Bronchial epithelial cell (primary cell): ENCODE data around the gene GATD1. TPM values are rescaled to one million over a fixed set of nuclear protein-coding genes. Genes with fewer than 3 reads are reported as not detected.
A peak's percentile ranks its signal among the peaks of the same experiment; 100 is the strongest.

Source experiments
- DNase-seq: peaks from one replicate; pipeline ENCODE4 v3.0.0-alpha.2; 2010; ENCODE audit warnings: low read depth
- FAIRE-seq: peaks from 2 replicates; lab custom pipeline; 2011; peaks lifted over from hg19 to GRCh38; lab: Jason Lieb, UNC
- H3K27me3 ChIP-seq: 2 replicates; pipeline ENCODE4 v1.5.1; 2011; ENCODE audit warnings: low read length; ENCODE audit not compliant: control insufficient read depth, insufficient read depth
- H3K36me3 ChIP-seq: 2 replicates; pipeline ENCODE4 v1.5.1; 2011; ENCODE audit warnings: low read length; ENCODE audit not compliant: control insufficient read depth, insufficient read depth
- H3K4me3 ChIP-seq: 2 replicates; pipeline ENCODE4 v1.5.1; 2011; ENCODE audit warnings: mild to moderate bottlenecking, low read depth, low read length, control low read depth
- total RNA-seq: library from RNA; depleted of rRNA; stranded (reverse); fragments of >200 nt; gene quantifications from 2 replicates; pipeline ENCODE4 v1.2.1, GENCODE V29; 2014
- TF ChIP-seq, protein P1 (sequence below): IDR thresholded peaks from 2 replicates; pipeline ENCODE4 v1.5.1; 2011; ENCODE audit warnings: mild to moderate bottlenecking, moderate library complexity, low read length, control low read depth, inconsistent platforms; ENCODE audit not compliant: insufficient read depth, severe bottlenecking

The GATD1 gene
- total RNA-seq, 1 donor from 2014 or later: 18.7 TPM

DNA sequence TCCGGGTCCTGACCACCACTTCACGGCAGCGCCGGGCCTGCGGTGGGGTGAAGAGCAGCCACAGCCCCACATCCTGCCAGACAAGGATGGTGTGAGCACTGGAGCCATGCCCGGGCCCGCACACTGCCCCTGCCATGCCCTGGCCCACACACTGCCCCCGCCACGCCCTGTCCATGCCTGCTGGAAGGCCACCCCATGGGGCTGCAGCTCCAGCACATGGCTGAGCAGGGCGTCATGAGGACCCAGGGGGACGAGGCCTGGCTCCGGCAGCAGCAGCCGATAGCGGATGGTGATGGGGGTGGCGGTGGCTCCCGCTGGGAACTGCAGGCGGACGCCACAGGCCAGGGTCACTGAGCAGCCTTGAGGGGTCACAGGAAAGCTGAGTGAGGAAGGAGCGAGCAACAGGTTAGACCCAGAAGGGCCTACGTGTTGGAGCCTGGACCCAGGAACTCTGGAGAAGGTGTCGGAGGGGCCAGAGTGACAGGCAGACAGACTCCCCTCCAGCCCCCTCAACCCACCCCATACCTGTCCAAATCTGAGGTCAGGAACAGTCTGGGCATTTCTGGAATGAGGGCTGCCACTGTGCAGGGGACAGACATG lies 24.8 kb upstream of the GATD1 start:
- TF ChIP-seq, protein P1, sequence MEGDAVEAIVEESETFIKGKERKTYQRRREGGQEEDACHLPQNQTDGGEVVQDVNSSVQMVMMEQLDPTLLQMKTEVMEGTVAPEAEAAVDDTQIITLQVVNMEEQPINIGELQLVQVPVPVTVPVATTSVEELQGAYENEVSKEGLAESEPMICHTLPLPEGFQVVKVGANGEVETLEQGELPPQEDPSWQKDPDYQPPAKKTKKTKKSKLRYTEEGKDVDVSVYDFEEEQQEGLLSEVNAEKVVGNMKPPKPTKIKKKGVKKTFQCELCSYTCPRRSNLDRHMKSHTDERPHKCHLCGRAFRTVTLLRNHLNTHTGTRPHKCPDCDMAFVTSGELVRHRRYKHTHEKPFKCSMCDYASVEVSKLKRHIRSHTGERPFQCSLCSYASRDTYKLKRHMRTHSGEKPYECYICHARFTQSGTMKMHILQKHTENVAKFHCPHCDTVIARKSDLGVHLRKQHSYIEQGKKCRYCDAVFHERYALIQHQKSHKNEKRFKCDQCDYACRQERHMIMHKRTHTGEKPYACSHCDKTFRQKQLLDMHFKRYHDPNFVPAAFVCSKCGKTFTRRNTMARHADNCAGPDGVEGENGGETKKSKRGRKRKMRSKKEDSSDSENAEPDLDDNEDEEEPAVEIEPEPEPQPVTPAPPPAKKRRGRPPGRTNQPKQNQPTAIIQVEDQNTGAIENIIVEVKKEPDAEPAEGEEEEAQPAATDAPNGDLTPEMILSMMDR: no peak
- no peak overlapping the region for H3K4me3 ChIP-seq
- H3K27me3 ChIP-seq: no peaks in the 10 kb centered on the region
- H3K36me3 ChIP-seq: peaks cover 24% of the 10 kb centered on the region
- FAIRE-seq (no peak), DNase-seq (no peak)

DNA sequence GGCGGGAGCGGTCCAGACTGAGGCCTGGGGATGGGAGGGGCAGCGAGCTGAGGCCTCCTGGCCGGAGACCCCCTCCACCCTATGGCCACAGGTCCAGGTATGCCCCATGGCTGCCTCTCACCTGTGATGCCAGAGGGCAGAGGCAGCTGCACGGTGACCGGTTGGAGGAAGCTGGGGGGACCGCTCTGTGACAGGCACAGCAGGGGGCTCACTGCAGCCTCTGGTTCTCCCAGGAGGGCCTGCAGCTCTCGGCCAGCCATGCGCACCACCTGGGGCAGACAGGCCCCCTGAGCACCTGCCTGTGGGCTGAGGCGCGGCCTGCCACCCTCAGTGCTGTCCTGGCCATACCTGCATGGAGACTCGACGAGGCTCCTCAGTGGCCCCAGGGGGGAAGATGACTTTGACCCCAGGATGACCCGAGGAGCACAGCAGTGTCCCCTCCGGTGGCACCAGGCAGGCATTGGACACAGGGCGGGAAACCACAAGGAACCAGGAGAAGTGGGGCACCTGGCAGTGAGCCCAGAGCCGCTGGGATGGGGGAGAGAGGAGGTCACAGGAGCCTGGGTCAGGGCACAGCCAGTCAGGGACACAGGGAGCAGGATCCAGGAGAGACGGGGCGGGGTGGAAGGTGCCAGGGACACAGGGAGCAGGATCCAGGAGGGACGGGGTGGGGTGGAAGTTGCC lies 24.0 kb upstream of the GATD1 start:
- Histone ChIP-seq H3K36me3 (peaks cover 24% of the 10 kb centered on the region), H3K4me3 (no peak overlapping the region), H3K27me3 (no peaks in the 10 kb centered on the region)
- TF ChIP-seq, protein P1: no peak
- FAIRE-seq (no peak), DNase-seq (no peak)

DNA sequence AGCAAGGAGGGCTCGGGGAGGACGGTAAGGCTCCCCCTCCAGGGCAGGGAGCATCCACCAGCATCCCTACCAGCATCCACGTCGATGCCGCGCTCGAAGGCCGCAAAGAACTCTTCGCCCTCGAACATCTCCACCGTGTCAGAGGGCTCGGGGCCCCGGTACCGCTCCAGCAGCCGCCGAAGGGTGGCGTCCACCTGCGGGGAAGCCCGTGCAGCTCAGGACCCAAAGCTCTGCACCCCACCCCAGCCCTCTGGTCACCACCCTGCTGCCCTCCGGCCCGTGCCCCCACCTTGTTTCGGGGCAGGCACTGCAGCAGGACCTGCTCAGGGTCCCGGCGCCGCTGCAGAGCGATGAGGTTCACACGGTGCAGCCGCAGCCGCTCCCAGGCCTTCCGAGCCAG lies 23.2 kb upstream of the GATD1 start:
- no peak for FAIRE-seq
- Histone ChIP-seq H3K4me3 (no peak overlapping the region), H3K36me3 (peaks cover 24% of the 10 kb centered on the region), H3K27me3 (no peaks in the 10 kb centered on the region)
- TF ChIP-seq, protein P1: no peak
- DNase-seq: no peak

DNA sequence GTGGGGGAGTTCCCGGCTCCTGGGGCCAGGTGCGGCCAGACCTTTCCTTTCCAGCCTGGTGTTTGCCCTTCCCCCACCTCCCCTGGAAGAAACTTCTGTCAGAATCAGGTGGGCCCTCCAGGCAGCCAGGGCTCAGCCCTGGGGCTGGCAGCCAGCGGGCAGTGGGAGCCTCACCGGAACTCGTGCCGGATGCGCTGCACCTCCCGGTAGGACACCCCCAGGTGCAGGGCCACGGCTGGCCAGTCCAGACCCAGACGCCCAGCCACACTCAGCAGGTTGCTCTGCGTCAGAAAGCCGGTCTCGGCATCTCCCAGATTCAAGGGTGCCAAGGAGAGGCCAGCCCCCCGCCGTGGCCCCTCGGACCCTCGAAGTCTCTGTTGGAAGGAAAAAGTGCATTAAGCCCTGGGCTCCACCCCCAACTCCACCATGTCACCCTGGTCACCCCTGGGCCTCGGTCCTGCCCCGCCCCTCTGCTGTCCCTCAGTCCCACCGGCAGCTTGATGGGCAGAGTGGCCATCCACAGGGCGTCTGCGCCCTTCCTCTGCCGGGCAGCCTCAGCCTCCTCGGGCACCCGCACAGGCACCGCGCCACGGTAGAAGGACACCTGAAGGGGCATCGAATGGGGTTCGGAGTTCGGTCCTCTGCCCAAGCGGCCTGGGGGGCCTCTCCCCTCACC lies 22.5 kb upstream of the GATD1 start:
- DNase-seq (no peak), FAIRE-seq (no peak)
- peaks cover 24% of the 10 kb centered on the region for H3K36me3 ChIP-seq
- no peaks in the 10 kb centered on the region for H3K27me3 ChIP-seq
- TF ChIP-seq, protein P1: no peak
- H3K4me3 ChIP-seq: no peak overlapping the region

DNA sequence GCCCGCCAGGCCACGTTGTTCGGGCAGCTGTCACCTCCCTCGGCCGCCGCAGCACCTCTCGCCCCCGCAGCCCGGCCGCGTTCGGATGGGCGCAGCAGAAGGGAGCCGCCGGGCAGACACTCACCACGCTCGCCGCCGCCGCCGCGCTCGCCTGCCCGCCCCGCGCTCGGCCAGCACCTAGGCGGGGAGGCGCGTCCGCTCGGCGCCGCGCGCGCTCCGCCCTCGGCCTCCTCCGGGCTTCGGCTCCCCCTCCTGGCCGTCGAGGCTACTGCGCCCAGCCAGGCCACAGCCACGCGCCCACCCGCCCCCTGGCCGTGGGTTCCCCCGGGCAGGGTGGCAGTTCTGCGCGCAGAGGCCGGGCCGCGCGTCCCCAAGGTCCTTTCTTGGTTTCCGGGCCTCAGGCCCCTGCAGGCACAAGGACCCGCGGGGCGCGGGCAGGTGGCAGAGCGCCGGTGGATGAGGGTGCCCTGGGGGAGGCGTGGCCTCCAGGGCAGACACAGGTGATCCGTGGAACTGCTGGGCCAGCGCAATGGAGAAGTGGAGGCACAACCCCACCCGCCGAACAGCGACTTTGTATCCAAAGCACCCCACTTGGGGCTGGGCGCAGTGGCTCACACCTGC lies 20.9 kb upstream of the GATD1 start, which contains the start of gene SLC25A22:
Gene SLC25A22, minus strand, starts transcription at position 189 of the 621 bp plus-strand sequence. CDS start 3,275 bp downstream, outside the sequence.
- DNase-seq (peak; percentile 55), FAIRE-seq (no peak)
- Histone ChIP-seq H3K4me3 (peak within 1 kb of the TSS; percentile 97), H3K27me3 (no peaks in the 10 kb centered on the region), H3K36me3 (peaks cover 27% of the 10 kb centered on the region)
- TF ChIP-seq, protein P1: peak; percentile 72
